ENCODE measurements around the gene NUMB.

GRCh38 chr14:73261075-73261474 lies 197.3 kb downstream of the NUMB start:
- TF ChIP-seq, protein P1, sequence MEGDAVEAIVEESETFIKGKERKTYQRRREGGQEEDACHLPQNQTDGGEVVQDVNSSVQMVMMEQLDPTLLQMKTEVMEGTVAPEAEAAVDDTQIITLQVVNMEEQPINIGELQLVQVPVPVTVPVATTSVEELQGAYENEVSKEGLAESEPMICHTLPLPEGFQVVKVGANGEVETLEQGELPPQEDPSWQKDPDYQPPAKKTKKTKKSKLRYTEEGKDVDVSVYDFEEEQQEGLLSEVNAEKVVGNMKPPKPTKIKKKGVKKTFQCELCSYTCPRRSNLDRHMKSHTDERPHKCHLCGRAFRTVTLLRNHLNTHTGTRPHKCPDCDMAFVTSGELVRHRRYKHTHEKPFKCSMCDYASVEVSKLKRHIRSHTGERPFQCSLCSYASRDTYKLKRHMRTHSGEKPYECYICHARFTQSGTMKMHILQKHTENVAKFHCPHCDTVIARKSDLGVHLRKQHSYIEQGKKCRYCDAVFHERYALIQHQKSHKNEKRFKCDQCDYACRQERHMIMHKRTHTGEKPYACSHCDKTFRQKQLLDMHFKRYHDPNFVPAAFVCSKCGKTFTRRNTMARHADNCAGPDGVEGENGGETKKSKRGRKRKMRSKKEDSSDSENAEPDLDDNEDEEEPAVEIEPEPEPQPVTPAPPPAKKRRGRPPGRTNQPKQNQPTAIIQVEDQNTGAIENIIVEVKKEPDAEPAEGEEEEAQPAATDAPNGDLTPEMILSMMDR (IDR thresholded peaks at IDR 0.05): no peak
- no peak for TF ChIP-seq EP300 (IDR thresholded peaks at IDR 0.05)
